ENCODE measurements around the gene ERN1.

ERN1 gene

DNA sequence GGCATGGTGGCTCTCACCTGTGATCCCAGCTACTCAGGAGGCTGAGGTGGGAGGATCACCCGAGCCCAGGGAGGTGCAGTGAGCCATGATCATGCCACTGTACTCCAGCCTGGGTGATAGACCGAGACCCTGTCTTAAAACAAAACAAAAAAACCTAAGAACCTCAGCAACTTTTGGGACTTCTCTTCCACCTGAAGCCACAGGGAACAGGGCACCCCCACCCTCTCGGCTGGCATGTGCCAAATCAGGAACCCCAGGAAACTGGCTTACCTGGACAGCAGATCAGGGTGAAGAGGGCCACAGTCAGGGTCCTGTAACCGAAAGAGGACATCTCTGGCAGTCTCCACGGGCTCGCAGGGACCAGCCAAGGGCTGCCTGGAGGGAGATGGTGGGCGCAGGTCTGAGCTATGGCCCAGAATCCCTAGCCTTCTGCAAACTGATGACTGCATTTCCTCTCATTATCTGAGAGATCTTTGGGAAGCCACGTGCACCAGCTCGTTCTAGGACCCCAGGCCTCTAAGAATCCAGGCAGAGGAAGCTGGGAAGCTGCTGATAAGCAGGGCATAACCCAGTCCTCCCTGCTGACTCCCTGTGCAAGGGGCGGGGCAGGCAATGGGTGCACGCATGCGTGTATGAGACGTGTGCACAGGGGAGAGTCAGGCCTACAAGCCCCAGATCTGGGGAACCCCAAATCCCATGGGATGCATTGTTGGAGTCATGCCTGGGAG is 123.4 kb downstream of the ERN1 start:
- no peak for DNase-seq (ENCODE audit: low read depth in 2 of 3, low spot score in 2 of 3)

DNA sequence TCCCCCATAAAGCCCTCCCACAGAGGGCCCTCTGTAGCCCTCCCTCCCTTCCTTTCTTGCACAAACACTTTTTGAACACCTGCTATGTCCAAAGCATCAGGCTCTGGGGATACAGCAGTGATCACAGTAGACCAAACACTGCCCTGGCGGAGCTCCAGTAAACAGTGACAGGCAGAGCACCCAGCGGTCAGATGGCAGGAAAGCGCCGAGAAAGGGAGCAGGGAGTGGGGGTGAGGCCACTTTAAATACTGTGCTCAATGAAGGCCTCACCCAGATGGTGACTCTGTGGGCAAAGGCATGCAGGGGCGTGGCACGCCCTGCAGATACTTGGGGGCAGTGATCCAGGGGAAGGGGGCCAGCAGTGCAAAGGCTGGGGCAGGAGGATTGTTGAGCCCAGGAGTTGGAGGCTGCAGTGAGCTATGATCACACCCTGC is 124.2 kb downstream of the ERN1 start:
- DNase-seq (ENCODE audit: low read depth in 2 of 3, low spot score in 2 of 3), result no peak

DNA sequence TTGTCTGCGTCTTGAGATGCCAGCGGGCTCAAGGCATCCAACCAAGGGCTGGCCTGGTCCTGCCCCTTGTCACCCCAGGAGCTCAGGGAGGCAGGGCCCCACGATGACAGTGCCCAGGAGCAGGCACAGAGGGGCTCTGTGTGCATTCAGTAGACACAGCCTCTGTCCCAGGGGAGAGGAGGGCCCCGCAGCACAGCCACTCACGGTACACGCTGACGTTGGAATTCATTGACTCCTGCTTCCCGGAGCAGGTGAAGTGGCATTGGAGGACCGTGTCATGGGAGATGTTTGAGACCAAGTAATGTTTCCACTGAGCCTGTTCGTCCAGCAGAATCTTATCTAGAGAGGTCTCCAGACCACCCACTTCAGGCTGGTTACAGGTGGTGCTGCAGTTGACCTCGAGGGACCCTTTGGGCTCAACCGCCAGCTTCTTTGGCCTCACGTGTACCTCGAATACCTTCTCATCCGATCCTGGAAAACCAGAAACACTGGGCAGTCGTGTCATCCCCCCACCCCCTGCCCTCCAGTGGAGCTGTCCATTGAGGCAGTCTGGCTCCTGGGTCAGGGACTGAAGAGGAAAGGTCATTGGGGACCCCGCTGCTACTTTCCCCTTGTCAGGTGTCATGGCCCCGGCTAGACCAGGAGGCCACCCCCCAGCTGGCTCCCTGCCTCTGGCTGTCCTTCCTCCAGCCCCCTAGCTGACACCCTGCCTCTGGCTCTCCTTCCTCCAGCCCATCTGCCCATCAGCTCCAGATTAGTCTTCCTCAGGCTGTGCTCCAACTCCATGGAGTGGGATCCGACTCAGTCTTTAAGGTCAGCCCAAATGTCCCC is 124.8 kb downstream of the ERN1 start:
- DNase-seq (ENCODE audit: low read depth in 2 of 3, low spot score in 2 of 3), result no peak

DNA sequence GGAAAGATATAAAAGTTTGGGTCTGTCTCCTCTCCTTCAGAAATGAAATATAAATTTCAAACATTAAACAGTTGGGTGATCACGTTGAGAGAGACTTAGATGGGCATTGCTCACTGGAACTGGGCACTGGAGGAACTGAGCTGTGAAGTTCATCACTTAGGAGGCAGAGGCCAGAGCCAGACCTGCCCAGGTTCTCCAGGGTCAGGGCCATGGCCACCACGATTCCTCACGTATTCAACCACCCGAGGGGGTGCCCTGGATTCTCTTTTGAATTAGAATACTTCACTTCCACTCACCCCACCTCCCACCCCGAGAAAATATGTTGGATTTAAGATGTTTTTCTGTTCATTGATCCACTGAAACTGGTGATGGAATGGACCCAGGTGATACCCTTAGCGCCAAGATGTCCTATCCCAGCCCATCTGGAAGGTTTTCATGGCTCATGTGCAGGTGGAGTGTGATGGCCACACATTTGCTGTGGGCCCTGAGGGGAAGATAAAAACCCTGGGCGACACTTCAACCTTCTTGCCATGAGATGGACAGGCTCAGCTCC is 125.7 kb downstream of the ERN1 start:
- DNase-seq (ENCODE audit: low read depth in 2 of 3, low spot score in 2 of 3), result no peak

DNA sequence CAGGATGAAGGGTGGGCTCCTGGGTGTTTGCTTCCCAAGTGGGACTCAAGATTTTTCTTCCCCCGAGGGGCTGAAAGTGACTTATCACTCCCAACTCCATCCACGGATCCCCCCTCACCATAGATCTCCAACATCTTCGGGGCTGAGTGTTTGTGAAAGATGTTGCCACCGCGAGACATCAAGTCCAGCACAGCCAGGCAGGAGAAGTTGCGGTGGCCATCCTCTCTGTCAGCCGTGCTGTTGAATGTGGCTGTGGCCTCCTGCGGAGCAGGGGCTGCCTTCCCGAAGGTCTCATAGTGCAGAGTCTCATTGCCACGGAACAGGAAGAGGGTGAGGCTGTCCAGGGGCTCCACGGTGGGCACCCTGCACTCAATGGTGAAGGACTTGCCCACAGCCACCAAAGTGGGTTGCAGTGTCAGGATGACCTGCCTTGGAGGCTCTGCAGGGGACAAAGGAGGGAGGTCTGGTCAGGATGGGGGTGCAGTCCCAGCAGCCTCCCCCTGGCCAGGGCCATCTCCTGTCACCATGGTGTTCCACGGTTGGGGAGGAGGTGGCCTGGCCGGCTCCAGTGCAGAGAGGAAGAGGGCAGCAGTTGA is 126.3 kb downstream of the ERN1 start:
- DNase-seq (ENCODE audit: low read depth in 2 of 3, low spot score in 2 of 3), result no peak

DNA sequence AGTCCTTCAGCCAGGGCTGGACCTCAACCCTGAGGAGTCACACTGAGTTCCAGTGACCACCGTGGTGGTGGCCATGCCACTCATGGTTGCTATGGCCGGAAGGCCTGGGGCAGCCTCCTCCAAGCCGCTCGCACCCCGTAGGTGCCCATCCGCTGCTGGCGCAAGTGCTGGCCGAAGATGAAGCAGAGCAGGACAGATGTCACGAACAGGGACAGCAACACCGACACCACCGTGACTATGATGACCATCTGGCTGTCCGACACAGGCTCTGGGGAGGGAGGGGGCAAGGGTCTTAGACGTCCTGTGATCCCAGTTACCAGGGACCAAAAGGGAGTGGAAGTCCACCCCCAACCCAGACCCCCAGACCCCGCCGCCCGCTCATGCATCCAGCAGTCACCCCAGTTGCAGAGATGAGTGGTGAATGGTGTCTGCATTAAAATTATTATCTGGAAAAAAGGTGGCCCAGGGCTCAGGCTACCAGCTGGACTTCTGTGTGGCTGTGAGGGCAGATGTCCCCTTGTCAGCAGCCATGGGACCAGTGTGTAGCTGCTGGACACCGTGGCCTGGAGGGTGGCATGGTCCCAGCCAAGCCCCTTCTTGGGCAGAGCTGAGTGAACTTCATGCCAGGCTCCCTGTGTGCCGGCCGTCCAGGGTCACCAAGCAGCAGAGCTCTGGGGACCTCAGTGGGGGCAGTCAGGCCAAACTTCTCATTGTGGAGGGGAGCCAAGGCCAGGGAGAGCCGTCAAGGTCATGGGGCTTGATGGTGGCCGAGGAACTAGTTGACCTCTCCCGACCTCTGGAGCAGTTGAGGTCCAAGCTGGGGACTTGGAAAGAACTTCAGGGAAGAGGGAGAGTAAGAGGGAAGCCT is 127.1 kb downstream of the ERN1 start:
- DNase-seq (ENCODE audit: low read depth in 2 of 3, low spot score in 2 of 3), result no peak

DNA sequence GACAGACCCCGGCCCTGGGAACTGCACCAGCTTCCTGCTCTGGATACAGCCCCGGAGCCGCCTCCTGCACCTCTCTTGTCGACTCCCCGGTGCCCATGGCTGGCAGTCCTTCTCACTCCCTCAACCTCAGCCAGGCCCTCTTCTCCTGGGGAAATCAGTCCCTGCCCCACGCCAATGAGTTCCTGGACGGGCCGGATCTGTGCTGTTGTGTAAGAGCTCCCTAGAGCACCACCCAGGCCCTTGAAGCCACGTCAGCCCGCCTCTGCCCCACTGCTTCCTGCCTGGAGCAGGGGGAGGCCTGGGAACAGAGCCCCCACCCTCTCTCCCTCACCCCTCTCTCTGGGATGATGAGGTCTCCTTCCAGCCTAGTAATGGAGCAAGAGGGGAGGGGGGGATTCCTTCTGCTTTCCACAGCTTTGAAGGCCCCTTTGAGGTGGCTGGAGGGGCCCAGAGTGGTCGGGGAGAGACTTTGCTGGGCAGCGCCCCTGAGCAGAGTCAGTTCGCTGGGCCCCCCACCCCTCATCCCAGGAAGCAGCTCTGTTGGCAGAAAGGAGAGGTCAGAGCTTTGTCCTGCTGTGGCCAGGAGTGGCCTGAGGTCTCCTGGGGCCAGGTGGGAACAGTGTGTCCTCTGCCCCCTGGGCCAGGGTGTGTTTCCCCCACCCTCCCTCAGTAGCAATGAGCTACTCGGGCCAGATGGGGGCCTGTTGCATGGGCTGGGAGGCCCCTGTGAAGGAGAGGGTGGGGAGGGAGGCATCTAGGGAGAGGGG is 128.0 kb downstream of the ERN1 start:
- no peak for DNase-seq (ENCODE audit: low read depth in 2 of 3, low spot score in 2 of 3)

DNA sequence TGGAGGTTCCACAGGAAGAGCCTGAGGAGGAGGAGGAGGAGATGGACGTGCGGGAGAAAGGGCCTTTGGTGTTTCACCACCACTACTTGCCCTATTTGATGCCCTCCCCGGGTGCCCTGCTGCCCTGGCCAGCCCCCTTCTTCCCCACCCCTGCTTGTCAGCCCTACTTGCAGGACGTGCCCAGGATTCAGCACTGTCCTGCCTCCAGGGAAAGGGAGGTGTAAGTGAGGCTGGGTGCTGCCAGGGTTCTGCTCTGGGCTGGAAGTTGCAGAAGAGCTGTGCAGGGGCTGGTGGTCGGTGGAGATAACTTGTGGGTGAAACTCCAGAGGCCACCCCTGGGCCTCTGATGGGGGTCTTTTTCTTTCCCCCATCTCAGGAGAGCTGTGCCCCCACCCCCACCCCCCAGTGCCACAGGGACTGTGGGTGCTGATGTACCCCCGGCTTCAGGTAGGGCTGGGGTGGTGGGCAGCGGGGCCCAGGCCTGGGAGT is 128.8 kb downstream of the ERN1 start:
- no peak for DNase-seq (ENCODE audit: low read depth in 2 of 3, low spot score in 2 of 3)

DNA sequence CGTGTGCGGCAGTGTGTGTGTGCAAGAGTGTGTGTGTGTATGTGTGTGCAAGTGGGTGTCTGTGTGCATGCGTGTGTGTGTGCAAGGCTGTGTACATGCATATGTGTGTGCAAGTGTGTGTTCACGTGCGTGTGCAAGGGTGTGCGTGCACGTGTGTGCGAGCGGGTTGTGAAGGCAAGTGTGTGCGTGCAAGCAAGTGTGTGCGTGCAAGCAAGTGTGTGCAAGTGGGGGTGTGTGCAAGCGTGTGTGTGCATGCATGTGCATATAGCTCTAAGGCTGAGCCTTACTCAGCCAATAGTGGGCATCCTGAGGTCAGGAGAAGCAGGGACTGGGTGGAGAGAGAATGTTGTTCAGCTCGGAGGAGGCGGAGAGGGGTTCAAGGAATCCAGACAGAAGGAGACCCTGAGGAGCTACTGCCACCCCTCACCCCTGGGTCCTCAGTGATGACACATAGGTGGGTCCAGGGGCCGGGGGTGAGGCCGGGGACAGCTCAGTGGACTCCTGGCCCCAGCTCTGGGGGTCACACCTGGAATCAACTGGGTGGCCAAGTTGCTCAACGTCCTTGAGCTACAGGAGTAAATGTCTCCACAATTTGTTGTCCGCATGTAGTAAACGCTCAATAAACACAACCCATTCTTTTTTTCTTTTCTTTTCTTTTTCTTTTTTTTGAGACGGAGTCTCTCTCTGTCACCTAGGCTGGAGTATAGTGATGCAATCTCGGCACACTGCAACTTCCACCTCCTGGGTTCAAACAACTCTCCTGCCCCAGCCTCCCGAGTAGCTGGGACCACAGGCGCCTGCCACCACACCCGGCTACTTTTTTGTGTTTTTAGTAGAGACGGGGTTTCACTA is 130.0 kb downstream of the ERN1 start:
- DNase-seq (ENCODE audit: low read depth in 2 of 3, low spot score in 2 of 3), result no peak

DNA sequence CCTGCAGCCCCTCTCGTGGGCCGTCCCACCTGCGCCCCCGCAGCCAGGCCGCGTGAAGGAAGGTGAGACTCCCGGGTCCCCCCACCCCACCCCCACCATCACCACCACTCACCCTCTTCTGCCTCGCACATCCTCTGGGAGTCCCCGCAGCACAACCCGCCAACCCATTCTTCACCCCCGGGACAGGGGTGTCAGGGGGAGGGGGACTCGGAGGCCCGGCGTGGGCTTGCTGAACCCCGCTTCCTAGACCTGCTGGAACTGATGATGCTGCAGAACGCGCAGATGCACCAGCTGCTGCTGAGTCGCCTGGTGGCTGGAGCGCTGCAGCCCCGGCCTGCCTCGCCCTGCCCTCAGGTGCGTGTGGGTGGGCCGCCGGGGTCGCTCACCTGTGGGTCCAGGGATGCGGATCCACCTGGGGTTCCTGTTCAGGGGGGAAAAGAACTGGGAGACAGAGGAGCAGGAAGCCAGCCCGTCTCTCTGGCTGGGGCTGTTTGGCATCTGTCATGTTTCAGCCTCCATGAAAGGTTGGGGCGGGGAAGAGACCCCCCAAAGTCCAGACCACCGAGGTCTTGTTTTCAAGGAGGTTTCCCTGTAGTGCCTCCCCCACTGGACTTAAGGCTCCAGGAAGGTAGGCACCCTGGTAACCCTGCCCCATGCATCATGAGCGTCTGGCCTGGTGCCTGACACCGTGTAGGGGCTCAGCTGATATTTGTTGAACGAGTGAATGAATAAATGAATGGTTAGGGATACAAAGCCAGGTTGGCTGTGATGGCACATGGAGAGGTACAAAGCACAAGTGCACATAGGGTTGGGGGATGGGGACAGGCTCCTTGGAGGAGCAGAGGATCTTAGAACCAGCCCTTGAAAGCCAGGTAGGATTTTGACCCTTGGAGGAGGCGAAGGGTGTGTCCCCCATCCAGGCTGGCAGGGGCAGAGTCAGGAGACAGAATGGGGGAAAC is 130.9 kb downstream of the ERN1 start:
- no peak for DNase-seq (ENCODE audit: low read depth in 2 of 3, low spot score in 2 of 3)

DNA sequence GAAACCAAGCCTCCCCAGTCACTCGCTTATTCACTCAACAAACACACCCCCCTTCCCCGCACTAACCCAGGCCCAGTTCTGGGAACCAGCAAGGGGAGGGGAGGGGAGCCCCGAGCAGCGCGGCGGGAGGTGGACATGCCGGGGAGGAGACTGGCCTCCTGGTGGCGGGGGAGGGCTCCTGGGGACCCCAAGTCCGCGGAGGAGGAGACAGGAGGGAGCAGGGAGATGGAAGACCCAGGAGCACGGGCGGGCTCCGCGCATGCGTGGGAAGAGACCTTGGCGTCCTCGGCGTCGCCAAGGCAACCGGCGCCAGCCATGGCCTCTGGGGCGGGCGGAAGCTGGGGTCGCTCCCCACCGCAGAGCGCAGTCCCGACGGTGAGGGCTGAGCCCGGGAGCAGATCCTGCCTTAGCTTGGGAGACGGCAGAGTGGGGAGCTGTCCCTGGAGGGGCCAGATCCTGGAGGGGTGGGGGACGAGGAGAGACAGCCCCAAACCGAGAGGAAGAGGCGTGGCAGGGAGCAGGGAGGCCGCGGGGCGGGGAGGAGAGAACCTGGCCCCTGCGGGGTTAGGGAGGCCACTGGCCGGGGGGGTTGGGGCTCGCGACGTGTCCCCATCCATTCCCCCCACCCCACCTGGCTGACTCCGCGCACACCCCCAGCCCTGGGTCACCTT is 131.8 kb downstream of the ERN1 start, which contains the start of gene PRR29:
TSS of gene PRR29 (plus strand) at position 302 of the 671 bp plus-strand sequence. CDS start at position 316, 14 bp downstream.
- peak; percentile 43 to 53 (median 52) for DNase-seq (ENCODE audit: low read depth in 2 of 3, low spot score in 2 of 3)

DNA sequence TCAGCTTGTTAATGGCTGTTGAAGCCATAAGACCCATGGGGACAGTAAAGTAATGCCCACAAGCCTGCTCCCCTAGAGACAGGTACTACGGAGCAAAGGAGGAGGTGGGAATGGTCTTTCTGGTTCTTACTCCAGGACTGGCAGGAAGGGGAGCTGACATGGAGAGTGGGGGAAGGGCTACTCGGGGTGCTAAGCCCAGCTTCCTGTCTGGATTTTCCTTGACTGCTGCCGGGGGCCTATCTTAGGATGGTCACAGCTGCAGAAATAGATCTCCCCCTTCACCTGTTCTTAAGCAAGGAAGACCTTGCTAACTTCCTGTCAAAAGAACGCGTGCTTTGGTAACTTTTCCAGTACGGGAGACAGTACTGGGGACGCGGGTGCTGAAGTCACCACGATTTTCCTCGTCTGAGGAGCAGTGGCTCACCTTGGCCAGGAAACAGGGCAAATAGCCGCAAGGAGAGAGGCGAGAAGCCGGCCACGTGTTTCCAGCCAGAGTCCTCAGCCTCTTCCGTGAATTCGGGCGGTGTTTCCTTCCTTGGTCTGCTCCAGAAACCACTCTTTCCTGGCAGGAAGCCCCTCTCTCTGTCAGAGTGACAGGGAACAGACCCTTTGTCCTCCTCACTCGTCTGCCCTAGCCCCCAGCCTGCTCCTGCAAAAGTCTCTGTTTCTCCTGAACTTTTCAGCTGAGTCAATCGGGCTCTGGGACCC is 132.4 kb downstream of the ERN1 start:
- no peak for DNase-seq (ENCODE audit: low read depth in 2 of 3, low spot score in 2 of 3)

DNA sequence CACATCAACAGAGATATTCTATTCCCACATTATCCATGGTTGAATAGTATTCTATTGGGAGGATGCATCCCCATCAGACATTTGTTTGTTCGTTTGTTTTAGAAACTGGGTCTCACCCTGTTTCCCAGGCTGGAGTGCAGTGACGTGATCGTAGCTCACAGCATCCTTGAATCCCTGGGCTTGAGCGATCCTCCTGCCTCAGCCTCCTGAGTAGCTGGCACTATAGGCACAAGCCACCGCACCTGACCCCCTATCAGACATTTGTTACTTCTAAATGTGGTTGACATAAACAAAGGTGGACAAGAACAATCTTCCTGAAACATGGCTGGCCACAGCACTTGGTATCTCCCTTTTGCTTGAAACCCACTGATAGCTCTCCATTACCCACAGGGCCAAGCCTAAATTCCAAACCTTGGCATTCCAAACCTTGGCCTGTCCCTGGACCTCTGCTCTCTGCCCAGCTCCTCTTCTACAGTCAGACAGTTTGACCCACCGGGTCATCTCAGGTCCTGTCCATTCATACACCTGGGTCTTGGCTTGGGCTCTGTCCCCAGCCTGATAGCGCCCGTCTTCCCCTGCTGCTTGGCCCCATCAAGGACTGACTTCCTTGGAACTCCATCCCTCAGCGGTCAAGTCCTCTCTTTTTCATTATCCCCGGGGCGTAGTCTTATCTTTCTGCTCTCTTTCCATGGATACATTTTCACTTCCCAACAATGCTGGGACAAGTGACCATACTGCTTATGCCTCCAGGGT is 133.3 kb downstream of the ERN1 start:
- DNase-seq (ENCODE audit: low read depth in 2 of 3, low spot score in 2 of 3), result no peak

DNA sequence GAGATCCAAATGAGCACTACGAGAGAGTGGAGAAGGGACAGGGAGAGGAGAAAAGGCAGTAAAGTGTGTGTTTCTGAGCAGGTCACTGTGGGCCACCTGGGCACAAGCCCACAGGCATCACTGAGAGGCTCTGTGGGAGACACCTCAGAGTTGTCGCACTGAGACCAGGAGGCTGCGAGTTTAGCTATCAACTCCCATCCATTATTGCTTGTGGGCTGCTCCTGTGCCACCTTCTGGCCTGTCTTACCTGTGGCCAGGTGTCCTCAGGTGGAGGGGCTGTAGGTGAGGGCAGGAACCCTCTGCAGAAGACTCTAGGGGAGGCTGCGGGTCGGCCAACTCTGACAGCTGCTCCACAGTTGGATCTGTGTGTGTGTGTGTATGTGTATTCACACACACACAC is 134.3 kb downstream of the ERN1 start:
- no peak for DNase-seq (ENCODE audit: low read depth in 2 of 3, low spot score in 2 of 3)

DNA sequence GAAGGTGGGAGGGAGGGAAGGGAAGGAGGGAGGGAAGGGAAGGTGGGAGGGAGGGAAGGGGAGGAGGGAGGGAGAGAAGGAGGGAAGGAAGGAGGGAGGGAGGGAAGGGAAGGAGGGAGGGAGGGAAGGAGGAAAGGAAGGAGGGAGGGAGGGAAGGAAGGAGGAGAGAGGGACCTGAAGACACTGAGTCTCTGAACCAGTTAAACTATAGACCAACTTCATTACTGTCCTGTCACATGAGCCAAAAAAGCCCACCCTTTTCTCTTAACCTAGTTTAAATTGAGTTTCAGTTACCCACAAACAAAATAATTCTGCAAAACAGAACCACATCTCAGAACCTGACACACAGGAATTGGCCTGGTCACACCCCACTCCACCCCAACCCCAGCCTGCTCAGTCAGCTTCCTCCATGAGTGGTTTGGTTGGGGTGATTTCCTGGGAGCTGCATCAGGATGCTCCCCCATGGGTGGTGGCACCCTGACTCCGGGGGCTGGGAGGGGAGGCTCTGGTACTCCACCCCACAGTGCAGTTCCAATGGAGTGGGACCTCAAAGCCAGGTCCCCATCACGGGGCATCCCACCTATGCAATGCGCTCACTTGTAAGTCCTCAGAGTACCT is 136.5 kb downstream of the ERN1 start:
- no peak for DNase-seq (ENCODE audit: low read depth in 2 of 3, low spot score in 2 of 3)
